Right lobe of liver (tissue), 6 donors: ENCODE data around the gene DOP1A. TPM values are rescaled to one million over a fixed set of nuclear protein-coding genes. Genes with fewer than 3 reads are reported as not detected.

ENCODE experiments used
- ATAC-seq, 4 donors: fragments of 200-7000 bp; cut with Tn5 transposase; one replicate each; pipeline ENCODE4 v1.9.1; 2020; ENCODE audit warnings: mild to moderate bottlenecking in 4 of 4, moderate library complexity in 4 of 4
- DNase-seq, 3 donors: peaks; one replicate each; pipeline ENCODE4 v3.0.0-alpha.2; 2020
- H3K27ac ChIP-seq, 3 donors: fragments of 200-600 bp; one replicate each; pipeline ENCODE4 v1.8.0; 2022
- H3K27me3 ChIP-seq, 2 donors: fragments of 200-600 bp; one replicate each; pipeline ENCODE4 v1.8.0; 2022
- H3K36me3 ChIP-seq, 4 donors: fragments of 200-600 bp; sonication (generic) in 1 of 4; one replicate each; pipeline versions ENCODE4 v1.5.1 to v1.8.0; 2017 to 2022; ENCODE audit warnings: control low read depth in 1 of 4
- H3K4me1 ChIP-seq, 4 donors: fragments of 200-600 bp; sonication (generic) in 1 of 4; one replicate each; pipeline versions ENCODE4 v1.5.1 to v1.8.0; 2017 to 2022; ENCODE audit warnings: control low read depth in 1 of 4
- H3K4me3 ChIP-seq, 3 donors: fragments of 200-600 bp; one replicate each; pipeline ENCODE4 v1.8.0; 2022
- H3K9me3 ChIP-seq, 4 donors: fragments of 200-600 bp; sonication (generic) in 1 of 4; one replicate each; pipeline versions ENCODE4 v1.5.1 to v1.8.0; 2017 to 2022; ENCODE audit warnings: control low read depth in 1 of 4
- CTCF ChIP-seq, 4 donors: fragments of 200-600 bp in 3 of 4; fragments of 450-650 bp in 1 of 4; IDR thresholded peaks; one replicate each; pipeline versions ENCODE4 v1.5.1 to v1.8.0; 2016 to 2022; ENCODE audit warnings: antibody characterized with exemption in 4 of 4, mild to moderate bottlenecking in 2 of 4
- POLR2A ChIP-seq: fragments of 450-650 bp; IDR thresholded peaks from one replicate; pipeline ENCODE4 v1.6.1; 2017; ENCODE audit warnings: antibody characterized with exemption, mild to moderate bottlenecking
- WGBS: methylation state at CpG from one replicate; pipeline ENCODE4 v1.1.6; 2018; ENCODE audit warnings: low coverage, low lambda C conversion rate; ENCODE audit not compliant: insufficient coverage; ENCODE audit errors: missing lambda C conversion rate; 5-methylcytosine and 5-hydroxymethylcytosine counted together
- intact Hi-C, 2 donors: fragments of 100-400 bp; cut with DNase I; formaldehyde crosslinking; loops; one replicate each; pipeline versions ENCODE4 v1.11.2 to v1.14.1; 2022
- total RNA-seq, 6 experiments: library from RNA; depleted of rRNA in 2 of 6; stranded (reverse); fragments of >200 nt in 2 of 6; fragmentation: NEBNext Ultra II Directional in 3 of 6; extraction: Animal tissue kit (Norgen Biotek cat#: 25700) in 3 of 6; gene quantifications; one replicate each; pipeline versions ENCODE4 v1.1.0 to v1.2.4, GENCODE V29; 2016 to 2023
- donor health status: DM: no; HTN: yes; CAD: no.
- donor health status: DM: no; HTN: no; CAD: no.
- donor health status: DM: no; HTN: no; CAD: no.
- donor health status: DM: no; HTN: yes; CAD: no.
- donor health status: DM: no; HTN: yes; CAD: no.

DOP1A gene
- total RNA-seq, 6 experiments from 2014 or later, result 8.9 to 15.1 (median 9.5) TPM

- 92% methylated on average over 4 of the region's 4 CpGs for WGBS
- TF ChIP-seq POLR2A (no peak), CTCF (IDR thresholded peaks at IDR 0.05) (no peak)
- Histone ChIP-seq H3K36me3 (no peaks in the 10 kb centered on the region), H3K27ac (no peak overlapping the region), H3K4me3 (no peak overlapping the region), H3K4me1 (no peaks in the 10 kb centered on the region), H3K27me3 (no peaks in the 10 kb centered on the region), H3K9me3 (no peaks in the 10 kb centered on the region)
- no peak for ATAC-seq
- no peak for DNase-seq
- intact Hi-C loops, result no loop called here
These were observed 134.6 kb downstream of the DOP1A start for GRCh38 chr6:83202031-83202430.

GRCh38 chr6:83215131-83216047, 147.9 kb downstream of the DOP1A start:
- Histone ChIP-seq H3K27ac (no peak overlapping the region), H3K9me3 (no peaks in the 10 kb centered on the region), H3K27me3 (no peaks in the 10 kb centered on the region), H3K4me3 (no peak overlapping the region), H3K36me3 (no peaks in the 10 kb centered on the region), H3K4me1 (no peaks in the 10 kb centered on the region)
- 26% methylated on average over 7 of the region's 7 CpGs for whole genome bisulfite sequencing
- DNase-seq, result peak in 2 of 3 donors; percentile 25 to 57
- TF ChIP-seq CTCF (IDR thresholded peaks at IDR 0.05), result peak; percentile 71 to 90 (median 85)
- TF ChIP-seq POLR2A, result no peak
- ATAC-seq, result peak; percentile 99 to 100 (median 99)
- intact Hi-C loops, result loop anchor here (5.0 kb wide), 1 partner anchor 148 kb away; the partner anchor contains the start of genes DOP1A (in 2 of the 2) and UBE3D (in 2 of the 2)

- intact Hi-C loops, result loop anchor here (5.0 kb wide), 1 partner anchor 150 kb away; the partner anchor contains the start of genes DOP1A (in 2 of the 2) and UBE3D (in 2 of the 2)
- ATAC-seq, result no peak
- H3K4me1 ChIP-seq, result no peaks in the 10 kb centered on the region
- TF ChIP-seq POLR2A (no peak), CTCF (IDR thresholded peaks at IDR 0.05) (no peak)
- H3K4me3 ChIP-seq, result no peak overlapping the region
- no peaks in the 10 kb centered on the region for H3K9me3 ChIP-seq
- no peak for DNase-seq
- H3K27ac ChIP-seq, result no peak overlapping the region
- no peaks in the 10 kb centered on the region for H3K36me3 ChIP-seq
- no peaks in the 10 kb centered on the region for H3K27me3 ChIP-seq
These were observed 149.3 kb downstream of the DOP1A start for GRCh38 chr6:83216806-83217205.

Other genes starting within 250 kb of the DOP1A start
- gene UBE3D, start 1.8 kb upstream of the DOP1A start, total RNA-seq, result 1 to 10 TPM; 1.6 to 4.8 (median 2.1) TPM
- gene PGM3, start 125.6 kb downstream of the DOP1A start, total RNA-seq, result 10 to 100 TPM; 23.5 to 52.2 (median 35.0) TPM
- 1 to 10 TPM; 1.9 to 3.5 (median 2.5) TPM for gene RWDD2A, start 125.7 kb downstream of the DOP1A start, total RNA-seq